Measurements from ENCODE around the gene USP48. TPM values are rescaled to one million over a fixed set of nuclear protein-coding genes. Genes with fewer than 3 reads are reported as not detected.

Gene USP48
- polyA plus RNA-seq, 1 experiment: 43.6 TPM

GRCh38 chr1:21754583-21754982 lies 28.4 kb downstream of the USP48 start:
- POLR2A ChIA-PET: no interaction called here
- CTCF ChIA-PET: interaction anchor here (0.6 to 0.7 kb wide), 2 partner anchors 18 to 217 kb away, joined by 3 read pairs; no protein-coding TSS in a partner anchor
- Histone ChIP-seq H3K27me3 (ENCODE audit: control insufficient read depth, insufficient read depth, low read length) (no peaks in the 10 kb centered on the region), H3K27ac (ENCODE audit: low read depth, low read length) (no peak overlapping the region), H3K9me3 (ENCODE audit: control insufficient read depth, insufficient read depth, low read length) (no peaks in the 10 kb centered on the region), H3K4me3 (ENCODE audit: low read depth, low read length) (no peak overlapping the region)
- DNase-seq (ENCODE audit: low read depth, low spot score): no peak
- TF ChIP-seq CTCF (IDR thresholded peaks at IDR 0.05; ENCODE audit: low read depth, low read length): no peak

- no peaks in the 10 kb centered on the region for H3K27me3 ChIP-seq (ENCODE audit: control insufficient read depth, insufficient read depth, low read length)
- DNase-seq (ENCODE audit: low read depth, low spot score): peak; percentile 6
- no peak for TF ChIP-seq CTCF (IDR thresholded peaks at IDR 0.05; ENCODE audit: low read depth, low read length)
- no peak overlapping the region for H3K27ac ChIP-seq (ENCODE audit: low read depth, low read length)
- ChIA-PET CTCF (interaction anchor here (0.5 to 1.0 kb wide), 2 partner anchors 9 to 26 kb away, joined by 3 to 8 read pairs; no protein-coding TSS in a partner anchor), POLR2A (interaction anchor here (0.6 kb wide), 1 partner anchor 175 kb away, joined by 7 read pairs; no protein-coding TSS in a partner anchor)
- no peak overlapping the region for H3K4me3 ChIP-seq (ENCODE audit: low read depth, low read length)
- H3K9me3 ChIP-seq (ENCODE audit: control insufficient read depth, insufficient read depth, low read length): no peaks in the 10 kb centered on the region
These were observed 30.8 kb downstream of the USP48 start for GRCh38 chr1:21752186-21752585.

GRCh38 chr1:21751281-21751680 lies 31.7 kb downstream of the USP48 start:
- no peak for TF ChIP-seq CTCF (IDR thresholded peaks at IDR 0.05; ENCODE audit: low read depth, low read length)
- no peak for DNase-seq (ENCODE audit: low read depth, low spot score)
- H3K27ac ChIP-seq (ENCODE audit: low read depth, low read length): no peak overlapping the region
- H3K9me3 ChIP-seq (ENCODE audit: control insufficient read depth, insufficient read depth, low read length): no peaks in the 10 kb centered on the region
- H3K27me3 ChIP-seq (ENCODE audit: control insufficient read depth, insufficient read depth, low read length): no peaks in the 10 kb centered on the region
- no peak overlapping the region for H3K4me3 ChIP-seq (ENCODE audit: low read depth, low read length)
- POLR2A ChIA-PET: interaction anchor here (0.6 kb wide), 1 partner anchor 176 kb away, joined by 7 read pairs; no protein-coding TSS in a partner anchor
- CTCF ChIA-PET: no interaction called here

GRCh38 chr1:21750841-21751240 lies 32.1 kb downstream of the USP48 start:
- no peak for DNase-seq (ENCODE audit: low read depth, low spot score)
- no peaks in the 10 kb centered on the region for H3K9me3 ChIP-seq (ENCODE audit: control insufficient read depth, insufficient read depth, low read length)
- CTCF ChIA-PET: no interaction called here
- H3K27me3 ChIP-seq (ENCODE audit: control insufficient read depth, insufficient read depth, low read length): no peaks in the 10 kb centered on the region
- no peak overlapping the region for H3K27ac ChIP-seq (ENCODE audit: low read depth, low read length)
- TF ChIP-seq CTCF (IDR thresholded peaks at IDR 0.05; ENCODE audit: low read depth, low read length): no peak
- no peak overlapping the region for H3K4me3 ChIP-seq (ENCODE audit: low read depth, low read length)
- POLR2A ChIA-PET: no interaction called here

- no peaks in the 10 kb centered on the region for H3K27me3 ChIP-seq (ENCODE audit: control insufficient read depth, insufficient read depth, low read length)
- H3K9me3 ChIP-seq (ENCODE audit: control insufficient read depth, insufficient read depth, low read length): no peaks in the 10 kb centered on the region
- H3K4me3 ChIP-seq (ENCODE audit: low read depth, low read length): no peak overlapping the region
- no peak overlapping the region for H3K27ac ChIP-seq (ENCODE audit: low read depth, low read length)
- no peak for DNase-seq (ENCODE audit: low read depth, low spot score)
- POLR2A ChIA-PET: no interaction called here
- CTCF ChIA-PET: no interaction called here
- TF ChIP-seq CTCF (IDR thresholded peaks at IDR 0.05; ENCODE audit: low read depth, low read length): no peak
These were observed 33.0 kb downstream of the USP48 start for GRCh38 chr1:21749859-21750468.

All from AG04450 (cell line).